ENCODE results near the gene STPG2. TPM values are rescaled to one million over a fixed set of nuclear protein-coding genes. Genes with fewer than 3 reads are reported as not detected.

STPG2 gene
- total RNA-seq, 2 donors from 2014 or later = not detected

- DNase-seq (ENCODE audit: low spot score) = no peak
- no peak overlapping the region for H3K4me3 ChIP-seq
- no peak overlapping the region for H3K27ac ChIP-seq
- no peak for TF ChIP-seq CTCF (IDR thresholded peaks at IDR 0.05)
- no peaks in the 10 kb centered on the region for H3K4me1 ChIP-seq (ENCODE audit: control insufficient read depth in 1 of 2, low read depth in 2 of 2)
- no peaks in the 10 kb centered on the region for H3K9me3 ChIP-seq
- no peaks in the 10 kb centered on the region for H3K27me3 ChIP-seq (replicated peaks; ENCODE audit: insufficient read depth)
- no peaks in the 10 kb centered on the region for H3K36me3 ChIP-seq
- no peak for ATAC-seq (ENCODE audit: insufficient number of reproducible peaks, low FRiP score, low read depth)
These were observed 422.3 kb downstream of the STPG2 start for GRCh38 chr4:97720869-97721432.

GRCh38 chr4:97691111-97691605, 452.1 kb downstream of the STPG2 start:
- Histone ChIP-seq H3K4me3 (no peak overlapping the region), H3K27ac (no peak overlapping the region), H3K4me1 (ENCODE audit: control insufficient read depth in 1 of 2, low read depth in 2 of 2) (no peaks in the 10 kb centered on the region), H3K27me3 (replicated peaks; ENCODE audit: insufficient read depth) (no peaks in the 10 kb centered on the region), H3K9me3 (no peaks in the 10 kb centered on the region), H3K36me3 (no peaks in the 10 kb centered on the region)
- no peak for DNase-seq (ENCODE audit: low spot score)
- no peak for TF ChIP-seq CTCF (IDR thresholded peaks at IDR 0.05)
- ATAC-seq (ENCODE audit: insufficient number of reproducible peaks, low FRiP score, low read depth) = no peak

GRCh38 chr4:97670703-97671269, 472.5 kb downstream of the STPG2 start:
- Histone ChIP-seq H3K27ac (no peak overlapping the region), H3K36me3 (no peaks in the 10 kb centered on the region), H3K4me1 (ENCODE audit: control insufficient read depth in 1 of 2, low read depth in 2 of 2) (no peaks in the 10 kb centered on the region), H3K27me3 (replicated peaks; ENCODE audit: insufficient read depth) (no peaks in the 10 kb centered on the region), H3K9me3 (no peaks in the 10 kb centered on the region), H3K4me3 (no peak overlapping the region)
- ATAC-seq (ENCODE audit: insufficient number of reproducible peaks, low FRiP score, low read depth) = no peak
- DNase-seq (ENCODE audit: low spot score) = no peak
- no peak for TF ChIP-seq CTCF (IDR thresholded peaks at IDR 0.05)

- H3K4me3 ChIP-seq = no peak overlapping the region
- DNase-seq (ENCODE audit: low spot score) (no peak), ATAC-seq (ENCODE audit: insufficient number of reproducible peaks, low FRiP score, low read depth) (no peak)
- H3K36me3 ChIP-seq = no peaks in the 10 kb centered on the region
- H3K27me3 ChIP-seq (replicated peaks; ENCODE audit: insufficient read depth) = no peaks in the 10 kb centered on the region
- H3K4me1 ChIP-seq (ENCODE audit: control insufficient read depth in 1 of 2, low read depth in 2 of 2) = no peaks in the 10 kb centered on the region
- H3K9me3 ChIP-seq = no peaks in the 10 kb centered on the region
- H3K27ac ChIP-seq = no peak overlapping the region
- no peak for TF ChIP-seq CTCF (IDR thresholded peaks at IDR 0.05)
These were observed 477.7 kb downstream of the STPG2 start for GRCh38 chr4:97665553-97665952.

- no peaks in the 10 kb centered on the region for H3K36me3 ChIP-seq
These were observed 478.5 kb downstream of the STPG2 start for GRCh38 chr4:97664741-97665140.

More at GRCh38 chr4:97664741-97665140, 478.5 kb downstream of the STPG2 start:
- H3K9me3 ChIP-seq = no peaks in the 10 kb centered on the region
- H3K27ac ChIP-seq = no peak overlapping the region
- TF ChIP-seq CTCF (IDR thresholded peaks at IDR 0.05) = no peak
- ATAC-seq (ENCODE audit: insufficient number of reproducible peaks, low FRiP score, low read depth) = no peak
- no peaks in the 10 kb centered on the region for H3K27me3 ChIP-seq (replicated peaks; ENCODE audit: insufficient read depth)
- DNase-seq (ENCODE audit: low spot score) = no peak
- H3K4me3 ChIP-seq = no peak overlapping the region
- H3K4me1 ChIP-seq (ENCODE audit: control insufficient read depth in 1 of 2, low read depth in 2 of 2) = no peaks in the 10 kb centered on the region

Measured in thoracic aorta (tissue), 2 donors.